GM21786 (cell line): ENCODE results near the gene CD4.

ENCODE experiments used
- ATAC-seq: cut with Tn5 transposase; IDR thresholded peaks from one replicate; pipeline ENCODE4 v1.9.1; 2021; ENCODE audit not compliant: unreplicated experiment

CD4 gene

DNA sequence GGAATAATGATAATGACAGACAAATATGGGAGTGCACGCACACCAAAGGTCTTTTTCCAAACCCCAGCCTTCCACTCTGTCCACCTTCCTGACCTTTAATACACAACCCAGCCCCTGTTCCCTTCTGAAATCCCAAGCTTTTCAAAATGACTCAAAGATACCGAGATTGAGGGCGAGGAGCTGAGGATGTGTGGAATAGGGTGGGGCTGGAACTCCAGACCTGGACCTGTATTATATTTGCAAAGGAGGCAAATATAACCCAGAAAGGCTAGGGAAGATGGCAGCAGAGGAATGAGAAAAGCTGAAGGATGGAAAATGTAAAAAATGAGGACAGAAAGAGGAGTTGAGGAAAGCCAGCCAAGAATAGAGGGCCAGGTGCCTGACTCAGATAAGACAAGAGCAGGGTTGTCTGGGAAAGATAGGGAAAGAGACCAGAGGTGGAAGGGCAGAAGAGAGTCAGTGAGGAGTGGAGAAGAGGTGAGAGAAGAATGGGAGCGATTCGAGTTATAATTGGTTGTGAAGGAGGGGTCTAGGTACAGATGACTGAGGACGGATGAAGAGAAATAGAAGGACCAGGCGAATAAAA, 24.2 kb upstream of the CD4 start:
- no peak for ATAC-seq

DNA sequence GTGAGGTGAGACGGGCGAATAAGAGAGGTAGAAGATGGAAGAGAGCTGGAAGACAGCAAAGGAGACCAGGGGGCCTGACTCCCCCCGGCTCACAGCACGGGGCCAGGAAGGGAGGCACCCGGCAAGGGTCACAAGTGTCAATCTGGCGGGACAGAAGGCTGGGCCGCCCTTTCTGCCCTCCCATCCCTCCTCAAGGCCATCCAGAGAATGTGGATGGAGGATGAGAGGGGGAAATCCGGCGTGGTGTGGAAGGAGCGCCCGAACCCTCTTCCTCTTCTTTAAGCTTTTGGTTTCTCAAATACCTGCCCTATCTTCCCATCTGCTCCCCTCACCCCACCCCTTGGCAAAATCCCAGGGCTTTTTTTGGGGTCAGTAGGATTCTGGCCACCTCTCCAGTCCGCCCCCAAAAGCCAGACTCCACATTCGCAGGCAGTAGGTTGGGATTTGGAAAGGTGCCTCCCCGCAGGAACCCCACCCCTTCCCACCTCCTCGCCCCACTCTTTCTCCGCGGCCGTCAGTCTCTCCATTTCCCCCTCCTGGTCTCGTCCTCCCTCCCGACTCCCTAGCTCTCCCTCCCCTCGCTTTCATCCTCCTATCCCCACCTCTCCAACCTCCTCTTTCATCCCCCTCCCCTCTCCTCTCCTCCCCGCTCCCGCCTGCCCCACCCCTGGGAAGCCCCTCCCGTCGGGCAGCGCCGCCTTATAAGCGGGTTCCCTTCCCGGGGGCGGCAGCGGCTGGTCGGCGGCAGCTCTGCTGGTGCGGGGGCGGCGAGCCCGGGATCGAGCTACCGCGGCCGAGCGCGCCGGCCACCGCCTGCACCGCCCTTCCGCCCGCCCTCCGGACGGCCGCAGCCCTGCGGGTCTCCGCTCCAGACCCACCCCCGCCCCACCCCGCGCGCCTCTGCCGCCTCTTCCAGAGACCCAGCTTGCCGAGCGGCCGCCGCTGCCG, 23.4 kb upstream of the CD4 start, which contains the start of gene PTMS:
TSS of gene PTMS (plus strand) at position 730 of the 948 bp plus-strand sequence. CDS start 343 bp downstream, outside the sequence.
- no peak for ATAC-seq

DNA sequence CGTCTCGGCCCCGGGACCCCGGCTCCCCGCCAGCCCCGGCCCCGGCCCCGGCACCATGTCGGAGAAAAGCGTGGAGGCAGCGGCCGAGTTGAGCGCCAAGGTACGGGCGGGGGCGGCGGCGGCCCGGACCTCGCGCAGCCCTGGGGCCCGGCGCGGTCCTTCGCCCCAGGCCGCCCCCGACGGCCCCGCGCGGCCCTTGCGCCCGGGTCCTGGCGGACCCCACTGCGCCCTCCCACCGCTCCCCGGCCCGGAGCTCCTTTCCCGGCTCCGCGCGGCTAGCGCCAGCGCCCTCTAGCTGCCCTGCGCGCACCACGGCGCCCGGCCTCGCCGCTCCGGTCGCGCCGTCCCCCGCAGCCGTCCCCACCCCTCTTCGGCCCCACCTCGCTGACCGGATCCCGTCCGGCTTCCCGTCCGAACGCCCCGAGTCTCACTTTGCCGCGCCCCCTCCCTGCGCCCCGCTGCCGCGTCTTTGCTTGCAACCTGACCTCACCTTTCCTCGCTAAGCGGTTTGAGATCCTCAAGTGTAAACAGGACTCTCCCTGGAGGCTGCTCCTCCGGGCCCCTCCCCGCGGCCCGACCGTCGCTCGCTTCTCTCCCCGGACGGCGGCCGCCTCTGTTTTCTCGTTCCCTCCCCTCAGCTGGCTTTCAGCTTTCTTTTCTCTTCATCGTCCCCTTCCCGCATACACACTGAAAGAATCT, 22.5 kb upstream of the CD4 start:
- ATAC-seq: peak; percentile 44

DNA sequence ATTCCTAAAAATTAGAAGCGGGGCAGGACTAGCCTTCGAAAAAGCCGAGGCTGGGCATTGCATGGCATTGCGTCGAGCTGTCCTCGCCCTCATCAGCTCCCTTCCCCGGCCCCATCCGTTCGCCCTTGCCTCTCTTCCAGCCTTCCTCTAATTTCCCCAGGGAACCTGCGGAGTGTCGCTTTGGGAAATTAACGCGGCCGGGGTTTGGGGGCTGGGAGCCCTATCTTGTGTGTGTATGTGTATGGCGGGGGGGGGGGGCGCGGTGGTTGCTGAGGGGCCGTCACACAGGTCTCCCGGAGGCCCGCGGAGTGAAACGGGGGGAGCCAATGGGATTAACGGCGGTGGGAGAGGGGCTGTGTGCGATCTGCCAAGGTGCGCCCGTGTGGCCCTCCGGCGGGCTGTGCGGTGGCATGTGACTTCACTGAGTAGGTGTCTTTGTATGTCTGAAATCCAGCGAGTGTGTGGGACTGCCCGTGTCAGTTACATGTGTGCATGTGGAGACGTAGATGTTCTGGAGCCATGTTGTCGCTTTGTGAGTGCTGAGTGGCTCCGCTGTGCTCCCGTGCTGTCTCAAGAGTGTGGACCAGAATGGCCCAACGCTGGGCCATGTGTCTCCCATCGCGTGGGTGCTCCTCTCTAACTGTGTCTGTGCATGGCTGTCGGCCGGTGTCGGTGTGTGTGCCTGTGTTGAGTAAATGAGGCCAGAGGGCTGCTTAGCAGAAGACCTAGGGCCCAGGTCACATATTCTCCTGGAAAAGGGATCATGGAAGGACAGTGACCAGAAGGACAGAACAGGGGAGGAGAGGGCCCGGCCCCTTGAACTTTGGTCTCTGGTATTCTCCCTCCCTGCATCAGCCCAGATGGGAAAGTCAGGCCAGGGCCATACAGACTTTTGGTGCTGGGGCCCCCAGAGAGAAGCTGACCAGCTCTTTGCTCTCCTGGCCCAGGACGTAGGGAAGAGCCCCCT, 21.7 kb upstream of the CD4 start:
- ATAC-seq: no peak

DNA sequence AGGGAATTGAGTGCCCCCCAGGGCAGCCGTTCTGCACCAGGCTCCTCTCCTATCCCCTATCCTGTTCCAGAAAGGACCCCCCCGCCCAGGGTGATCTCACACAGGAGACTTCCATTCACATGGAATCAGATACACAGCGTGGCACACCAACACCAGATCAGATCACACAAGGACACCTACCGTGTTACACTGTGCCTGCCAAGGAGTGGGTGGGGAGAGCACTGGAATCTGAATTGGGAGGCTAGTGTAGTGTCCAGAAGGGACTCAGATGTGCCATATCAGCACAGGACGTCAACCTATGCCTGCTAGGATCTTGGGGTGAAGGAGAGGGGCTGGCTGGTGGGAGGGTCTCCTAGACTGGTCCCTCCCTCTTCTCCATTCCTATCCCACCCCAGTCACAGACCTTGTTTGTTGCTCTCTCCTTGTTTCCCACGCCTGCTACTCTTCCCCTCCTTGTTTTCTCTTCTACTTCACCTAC, 20.9 kb upstream of the CD4 start:
- no peak for ATAC-seq

DNA sequence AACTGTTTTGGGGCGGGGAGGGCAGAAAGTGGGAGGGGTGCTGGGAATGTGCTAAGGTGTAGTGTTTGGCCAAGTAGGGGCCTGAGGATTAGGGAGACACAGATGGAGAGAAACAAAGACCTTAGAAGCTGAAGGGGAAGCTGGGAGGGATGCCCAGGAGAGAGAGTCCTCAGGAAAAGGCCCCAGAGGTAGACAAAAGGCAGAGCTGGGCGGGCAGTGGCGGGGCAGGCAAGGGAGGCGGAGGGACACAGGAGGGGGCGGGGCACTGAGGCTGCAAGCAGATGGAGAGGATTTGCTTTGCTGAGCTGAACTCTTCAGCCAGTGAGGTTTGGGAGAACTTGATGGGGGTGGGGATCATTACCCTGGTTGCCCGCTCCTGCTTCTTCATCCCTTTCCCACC, 20.3 kb upstream of the CD4 start:
- ATAC-seq: no peak

DNA sequence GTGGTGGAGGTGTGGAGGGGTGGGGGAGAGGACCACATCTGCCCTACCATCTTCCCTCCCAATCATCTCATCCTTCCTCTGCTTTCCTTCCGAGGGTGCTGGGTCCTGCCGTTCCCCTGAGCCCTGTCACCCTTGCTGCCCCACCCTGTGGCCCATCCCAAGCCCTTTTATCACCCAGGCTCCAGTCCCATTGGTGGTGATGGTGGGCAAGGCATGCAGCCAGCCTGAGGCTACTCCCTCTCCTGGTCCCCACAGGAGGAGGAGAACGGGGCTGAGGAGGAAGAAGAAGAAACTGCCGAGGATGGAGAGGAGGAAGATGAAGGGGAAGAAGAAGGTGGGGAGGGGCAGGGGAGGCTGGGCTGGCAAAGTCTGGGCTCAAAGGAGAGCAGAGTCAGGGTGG, 19.7 kb upstream of the CD4 start:
- no peak for ATAC-seq

DNA sequence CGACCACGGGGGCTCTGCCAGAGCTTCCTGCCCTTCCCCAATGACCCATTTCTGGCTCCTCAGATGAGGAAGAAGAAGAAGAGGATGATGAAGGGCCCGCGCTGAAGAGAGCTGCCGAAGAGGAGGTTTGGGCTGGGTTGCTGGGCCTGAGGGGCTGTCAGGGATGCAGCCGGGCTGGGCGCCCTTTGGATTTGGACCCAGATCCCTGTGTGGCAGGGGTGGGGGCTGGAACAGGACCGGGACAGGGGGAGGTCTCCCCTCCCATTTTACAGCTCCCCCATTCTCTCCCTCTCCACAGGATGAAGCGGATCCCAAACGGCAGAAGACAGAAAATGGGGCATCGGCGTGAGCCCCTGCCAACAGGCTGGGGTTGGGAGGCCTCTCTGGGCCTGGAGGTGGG, 19.2 kb upstream of the CD4 start:
- no peak for ATAC-seq

DNA sequence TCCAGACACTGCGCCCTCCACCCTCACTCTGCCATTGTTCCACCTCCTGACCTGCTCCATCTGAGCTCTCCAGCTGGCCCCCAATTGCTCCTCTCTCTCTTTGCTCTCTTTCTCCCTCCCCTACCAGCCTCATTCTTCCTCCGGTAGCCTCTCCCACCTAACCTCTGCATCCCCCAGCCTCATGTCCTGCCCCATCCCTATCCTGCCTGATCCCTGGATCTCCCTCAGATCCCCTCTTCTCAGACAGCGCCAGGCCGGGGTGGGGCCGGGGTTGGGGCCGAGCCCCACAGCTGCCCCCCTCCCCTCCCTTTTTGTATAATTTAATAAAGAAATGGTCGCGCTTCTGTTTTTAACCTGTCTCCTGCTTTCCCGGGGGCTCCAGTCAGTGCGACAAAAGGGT, 18.7 kb upstream of the CD4 start:
- ATAC-seq: no peak

DNA sequence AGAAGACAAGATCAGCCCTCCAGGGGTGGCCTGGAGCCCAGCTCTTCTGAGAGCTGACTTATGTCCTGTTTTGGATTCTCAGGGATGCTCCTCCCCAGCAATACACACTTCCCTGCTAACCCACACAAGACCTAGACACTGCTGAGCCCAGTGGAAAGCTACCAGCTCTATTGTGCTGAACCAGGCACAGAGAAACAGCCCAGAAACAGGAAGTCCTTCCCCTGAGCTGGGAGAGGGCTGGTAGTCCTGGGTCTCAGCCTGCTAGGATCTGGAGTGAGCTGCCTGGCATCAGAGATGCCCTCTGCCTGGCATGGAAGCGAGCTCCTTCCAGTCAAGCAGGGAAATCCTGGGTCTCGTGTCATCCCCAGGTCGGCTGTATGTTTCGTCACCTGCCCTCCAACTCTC, 18.2 kb upstream of the CD4 start:
- no peak for ATAC-seq

DNA sequence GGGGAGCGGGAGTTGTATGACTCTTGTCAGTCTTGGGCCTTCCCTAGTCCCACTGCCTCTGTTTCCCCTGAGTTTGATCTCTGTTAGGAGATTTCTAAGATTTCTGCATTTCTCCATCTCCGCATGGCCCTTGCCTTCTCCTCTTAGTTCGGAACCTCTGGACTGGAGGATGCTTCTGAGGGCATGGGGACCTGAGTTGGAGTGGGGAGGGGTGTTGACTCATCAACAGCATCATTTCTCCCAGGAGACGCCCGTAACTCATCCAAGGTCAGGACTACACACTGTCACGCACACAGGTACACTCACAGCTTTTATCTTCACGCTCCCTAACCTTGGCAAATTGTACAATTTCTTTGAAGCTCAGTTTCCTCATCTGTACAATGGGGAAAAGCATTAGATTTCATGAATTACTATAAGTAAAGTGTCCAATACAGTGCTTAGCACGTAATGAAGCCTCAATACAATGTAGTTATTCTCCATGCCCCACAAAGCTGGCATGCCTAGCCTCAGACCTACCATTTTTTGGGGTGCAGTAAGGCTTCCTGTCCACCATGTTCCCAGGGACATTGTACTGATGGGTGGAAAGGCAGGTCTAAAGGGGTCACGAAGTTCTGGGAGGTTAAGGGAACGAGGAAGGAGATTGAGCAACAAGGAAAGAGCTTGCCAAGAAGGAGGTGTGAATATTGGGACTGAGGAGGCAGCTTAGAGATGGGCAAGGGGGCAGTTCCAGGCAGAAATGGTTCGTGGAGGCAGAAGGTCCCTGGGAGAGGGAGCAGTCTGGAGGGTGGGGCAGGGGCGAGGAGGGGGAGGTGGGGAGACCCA, 17.6 kb upstream of the CD4 start:
- no peak for ATAC-seq

DNA sequence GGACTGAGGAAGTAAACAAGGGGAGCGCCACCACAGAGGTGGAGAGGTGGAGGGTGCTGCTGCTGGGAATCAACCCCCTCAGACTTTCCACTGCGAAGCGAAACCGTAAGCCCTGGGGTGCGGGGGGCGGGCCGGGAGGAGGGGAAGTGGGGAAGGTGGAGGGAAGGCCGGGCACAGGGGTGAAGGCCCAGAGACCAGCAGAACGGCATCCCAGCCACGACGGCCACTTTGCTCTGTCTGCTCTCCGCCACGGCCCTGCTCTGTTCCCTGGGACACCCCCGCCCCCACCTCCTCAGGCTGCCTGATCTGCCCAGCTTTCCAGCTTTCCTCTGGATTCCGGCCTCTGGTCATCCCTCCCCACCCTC, 17.0 kb upstream of the CD4 start, which contains the start of gene LAG3:
TSS of gene LAG3 (plus strand) at position 190 of the 365 bp plus-strand sequence. CDS start 333 bp downstream, outside the sequence.
- ATAC-seq: no peak

DNA sequence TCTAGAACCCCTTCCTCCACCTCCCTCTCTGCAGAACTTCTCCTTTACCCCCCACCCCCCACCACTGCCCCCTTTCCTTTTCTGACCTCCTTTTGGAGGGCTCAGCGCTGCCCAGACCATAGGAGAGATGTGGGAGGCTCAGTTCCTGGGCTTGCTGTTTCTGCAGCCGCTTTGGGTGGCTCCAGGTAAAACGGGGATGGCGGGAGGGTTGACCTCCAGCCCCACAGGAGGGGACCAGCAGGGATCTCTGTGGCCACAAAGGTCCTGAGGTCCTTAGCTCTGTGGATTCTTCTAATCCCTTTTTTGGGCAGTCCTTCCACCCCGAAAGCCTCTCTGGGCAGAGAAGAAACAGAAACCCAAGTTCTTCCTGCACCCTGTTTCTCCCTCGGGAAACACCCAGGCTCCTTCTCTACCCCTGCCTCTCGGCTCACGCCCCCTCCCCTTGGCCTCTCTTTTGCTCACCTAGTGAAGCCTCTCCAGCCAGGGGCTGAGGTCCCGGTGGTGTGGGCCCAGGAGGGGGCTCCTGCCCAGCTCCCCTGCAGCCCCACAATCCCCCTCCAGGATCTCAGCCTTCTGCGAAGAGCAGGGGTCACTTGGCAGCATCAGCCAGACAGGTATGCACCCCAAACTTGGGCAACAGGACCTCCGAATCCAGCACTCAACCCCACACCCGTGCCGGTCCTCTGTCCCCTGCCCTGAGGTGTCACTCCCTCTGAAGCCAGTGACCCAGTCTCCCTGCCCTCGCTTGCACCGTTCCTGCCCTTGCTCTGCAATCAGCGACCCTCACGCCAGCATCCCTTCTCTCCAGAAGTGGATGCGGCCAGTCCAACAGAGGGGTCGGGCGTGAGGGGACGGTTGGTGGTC, 16.4 kb upstream of the CD4 start:
- no peak for ATAC-seq

DNA sequence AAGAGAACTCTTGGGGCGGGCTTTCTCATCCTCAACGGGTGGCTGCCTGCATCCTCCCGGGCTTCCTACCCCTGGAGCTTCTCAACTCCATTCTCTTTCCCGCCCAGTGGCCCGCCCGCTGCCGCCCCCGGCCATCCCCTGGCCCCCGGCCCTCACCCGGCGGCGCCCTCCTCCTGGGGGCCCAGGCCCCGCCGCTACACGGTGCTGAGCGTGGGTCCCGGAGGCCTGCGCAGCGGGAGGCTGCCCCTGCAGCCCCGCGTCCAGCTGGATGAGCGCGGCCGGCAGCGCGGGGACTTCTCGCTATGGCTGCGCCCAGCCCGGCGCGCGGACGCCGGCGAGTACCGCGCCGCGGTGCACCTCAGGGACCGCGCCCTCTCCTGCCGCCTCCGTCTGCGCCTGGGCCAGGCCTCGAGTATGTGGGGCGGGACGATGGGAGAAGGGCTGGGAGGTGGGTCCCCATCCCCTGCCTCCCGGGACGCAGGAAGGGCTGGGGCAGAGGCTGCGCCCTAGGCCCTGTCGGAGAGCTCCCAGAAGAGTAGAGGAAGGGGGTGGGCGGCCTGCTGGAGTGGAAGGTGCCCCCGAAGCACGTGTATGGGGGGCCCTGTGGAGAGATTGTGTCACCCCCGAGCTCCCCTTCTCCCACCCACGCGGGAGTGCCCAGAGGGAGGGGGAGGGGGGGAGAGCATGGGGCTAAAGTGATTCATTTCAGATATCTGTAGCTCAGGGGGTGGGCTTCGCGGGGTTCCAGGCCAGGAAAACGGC, 15.6 kb upstream of the CD4 start:
- no peak for ATAC-seq

DNA sequence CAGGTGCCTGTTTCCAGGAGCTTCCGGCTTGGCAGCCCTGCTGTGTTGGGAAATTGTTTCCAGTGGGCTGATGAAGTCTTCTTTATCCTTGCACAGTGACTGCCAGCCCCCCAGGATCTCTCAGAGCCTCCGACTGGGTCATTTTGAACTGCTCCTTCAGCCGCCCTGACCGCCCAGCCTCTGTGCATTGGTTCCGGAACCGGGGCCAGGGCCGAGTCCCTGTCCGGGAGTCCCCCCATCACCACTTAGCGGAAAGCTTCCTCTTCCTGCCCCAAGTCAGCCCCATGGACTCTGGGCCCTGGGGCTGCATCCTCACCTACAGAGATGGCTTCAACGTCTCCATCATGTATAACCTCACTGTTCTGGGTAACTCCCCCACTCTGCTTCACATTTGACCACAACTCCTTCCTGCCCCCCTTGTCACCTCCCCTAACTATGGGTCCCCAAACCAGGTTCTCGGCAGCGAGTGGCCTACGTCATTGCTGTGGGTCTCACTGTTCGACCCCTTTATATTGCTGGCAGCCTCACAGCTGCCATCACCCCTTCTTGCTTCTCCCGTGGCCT, 14.7 kb upstream of the CD4 start:
- ATAC-seq: no peak

DNA sequence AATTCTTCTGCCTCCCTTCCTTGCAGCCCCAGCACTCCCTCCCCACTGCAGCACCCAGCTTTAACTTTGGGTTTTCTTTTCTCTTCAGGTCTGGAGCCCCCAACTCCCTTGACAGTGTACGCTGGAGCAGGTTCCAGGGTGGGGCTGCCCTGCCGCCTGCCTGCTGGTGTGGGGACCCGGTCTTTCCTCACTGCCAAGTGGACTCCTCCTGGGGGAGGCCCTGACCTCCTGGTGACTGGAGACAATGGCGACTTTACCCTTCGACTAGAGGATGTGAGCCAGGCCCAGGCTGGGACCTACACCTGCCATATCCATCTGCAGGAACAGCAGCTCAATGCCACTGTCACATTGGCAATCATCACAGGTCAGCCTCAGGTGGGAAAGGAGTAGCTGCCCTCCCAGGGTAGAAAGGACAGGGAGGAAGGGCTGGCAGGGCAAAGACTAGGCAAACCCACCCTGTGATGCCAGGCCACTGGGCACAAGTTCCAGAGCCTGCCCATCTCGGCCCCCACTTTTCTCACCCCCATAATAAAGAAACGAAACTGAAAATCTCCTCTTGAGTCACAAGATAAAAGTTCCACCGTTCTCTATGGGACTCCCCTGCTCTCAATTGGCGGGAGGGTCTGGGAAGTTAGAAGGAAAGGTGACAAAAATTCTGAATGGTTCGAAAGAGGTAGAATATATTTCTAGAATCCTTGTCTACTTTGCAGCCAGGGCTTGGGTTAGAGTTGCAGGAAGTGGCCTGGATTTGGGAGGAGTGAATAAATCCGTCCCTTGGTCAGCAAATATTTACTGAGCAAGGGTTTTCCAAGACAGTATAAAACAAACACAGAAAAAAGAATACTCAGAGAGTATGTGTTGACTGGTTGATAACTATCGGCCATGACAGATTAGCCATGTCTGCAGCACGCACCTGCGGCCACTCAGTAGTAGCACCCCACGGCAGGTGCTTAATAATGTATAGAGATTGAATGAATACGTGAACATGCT, 13.8 kb upstream of the CD4 start:
- ATAC-seq: no peak
